T-helper 1 cell treated with Interleukin-12 subunit alpha and Interleukin-12 subunit beta and Interleukin-4 antibody, amounts not matched to agents 30 μg/mL and 1 μg/mL, for 36 hours (primary cell): ENCODE data around the gene S100A12.
"Not testable (repeated sequence)": the region's sequence is repeated elsewhere in the genome, so short reads cannot be mapped to it uniquely, and the experiment has no call there.

Experiments used
- H3K27ac Mint-ChIP-seq: one replicate; pipeline ENCODE4 v1.8.0; 2021; ENCODE audit warnings: mild to moderate bottlenecking, mixed read lengths
- H3K27me3 Mint-ChIP-seq: one replicate; pipeline ENCODE4 v1.8.0; 2021; ENCODE audit warnings: low read depth, mixed read lengths
- H3K36me3 Mint-ChIP-seq: one replicate; pipeline ENCODE4 v1.8.0; 2021; ENCODE audit warnings: low read depth, mixed read lengths
- H3K4me1 Mint-ChIP-seq: one replicate; pipeline ENCODE4 v1.8.0; 2021; ENCODE audit warnings: low read depth, mixed read lengths
- H3K4me3 Mint-ChIP-seq: one replicate; pipeline ENCODE4 v1.8.0; 2021; ENCODE audit warnings: mild to moderate bottlenecking, moderate library complexity, mixed read lengths
- H3K9me3 Mint-ChIP-seq: one replicate; pipeline ENCODE4 v1.8.0; 2021; ENCODE audit warnings: mixed read lengths

The S100A12 gene

GRCh38 chr1:153375511-153375910, at the start of gene S100A12:
Gene S100A12, minus strand, starts transcription at chr1:153375621. Its CDS starts 1,029 bp downstream, at chr1:153374592.
- H3K27me3 Mint-ChIP-seq = peaks cover 35% of the 10 kb centered on the region

GRCh38 chr1:153422450-153423068, 47.1 kb upstream of the S100A12 start:
- Mint-ChIP-seq H3K36me3 (no peaks in the 10 kb centered on the region), H3K4me1 (no peaks in the 10 kb centered on the region), H3K9me3 (no peaks in the 10 kb centered on the region), H3K4me3 (no peak overlapping the region), H3K27ac (no peak overlapping the region), H3K27me3 (peaks cover 24% of the 10 kb centered on the region)

More at GRCh38 chr1:153375511-153375910, at the start of gene S100A12:
- Mint-ChIP-seq H3K36me3 (no peaks in the 10 kb centered on the region), H3K4me1 (no peaks in the 10 kb centered on the region), H3K4me3 (no peak within 1 kb of the TSS), H3K9me3 (no peaks in the 10 kb centered on the region), H3K27ac (no peak within 1 kb of the TSS)

- Mint-ChIP-seq H3K27ac (no peak overlapping the region), H3K4me3 (no peak overlapping the region), H3K9me3 (no peaks in the 10 kb centered on the region)
Measured at GRCh38 chr1:153420306-153420705, 44.9 kb upstream of the S100A12 start.

GRCh38 chr1:153419436-153419793, 44.0 kb upstream of the S100A12 start:
- not testable (repeated sequence) for H3K36me3 Mint-ChIP-seq, H3K4me3 Mint-ChIP-seq, H3K4me1 Mint-ChIP-seq, H3K9me3 Mint-ChIP-seq, H3K27ac Mint-ChIP-seq
- H3K27me3 Mint-ChIP-seq = peaks cover 16% of the 10 kb centered on the region

More at GRCh38 chr1:153420306-153420705, 44.9 kb upstream of the S100A12 start:
- Mint-ChIP-seq H3K27me3 (peaks cover 24% of the 10 kb centered on the region), H3K36me3 (no peaks in the 10 kb centered on the region), H3K4me1 (no peaks in the 10 kb centered on the region)

GRCh38 chr1:153418758-153419435, 43.5 kb upstream of the S100A12 start:
- H3K4me3 Mint-ChIP-seq, H3K9me3 Mint-ChIP-seq, H3K27ac Mint-ChIP-seq, H3K4me1 Mint-ChIP-seq, H3K36me3 Mint-ChIP-seq: not testable (repeated sequence)
- H3K27me3 Mint-ChIP-seq = peaks cover 14% of the 10 kb centered on the region

- Mint-ChIP-seq H3K27ac (no peak overlapping the region), H3K27me3 (peaks cover 14% of the 10 kb centered on the region), H3K9me3 (no peaks in the 10 kb centered on the region), H3K4me1 (no peaks in the 10 kb centered on the region), H3K4me3 (no peak overlapping the region), H3K36me3 (no peaks in the 10 kb centered on the region)
Measured at GRCh38 chr1:153417136-153417888, 41.9 kb upstream of the S100A12 start.

- Mint-ChIP-seq H3K9me3 (no peaks in the 10 kb centered on the region), H3K27ac (no peak within 1 kb of the TSS), H3K36me3 (no peaks in the 10 kb centered on the region)
Measured at GRCh38 chr1:153415850-153416570, 40.6 kb upstream of the S100A12 start, which contains the start of gene S100A7A. Gene S100A7A, plus strand, starts transcription at chr1:153416520. Its CDS starts 1,563 bp downstream, at chr1:153418083.

GRCh38 chr1:153413961-153414360, 38.5 kb upstream of the S100A12 start:
- not testable (repeated sequence) for H3K9me3 Mint-ChIP-seq, H3K27ac Mint-ChIP-seq, H3K4me1 Mint-ChIP-seq, H3K4me3 Mint-ChIP-seq, H3K36me3 Mint-ChIP-seq
- H3K27me3 Mint-ChIP-seq = peaks cover 13% of the 10 kb centered on the region

More at GRCh38 chr1:153415850-153416570, 40.6 kb upstream of the S100A12 start, which contains the start of gene S100A7A:
- peaks cover 12% of the 10 kb centered on the region for H3K27me3 Mint-ChIP-seq
- H3K4me3 Mint-ChIP-seq = no peak within 1 kb of the TSS
- H3K4me1 Mint-ChIP-seq = no peaks in the 10 kb centered on the region

- H3K9me3 Mint-ChIP-seq, H3K27ac Mint-ChIP-seq, H3K4me3 Mint-ChIP-seq, H3K36me3 Mint-ChIP-seq, H3K4me1 Mint-ChIP-seq: not testable (repeated sequence)
- H3K27me3 Mint-ChIP-seq = peaks cover 31% of the 10 kb centered on the region
Measured at GRCh38 chr1:153407274-153407673, 31.9 kb upstream of the S100A12 start.

GRCh38 chr1:153405825-153406599, 30.6 kb upstream of the S100A12 start:
- H3K36me3 Mint-ChIP-seq, H3K4me1 Mint-ChIP-seq, H3K27ac Mint-ChIP-seq, H3K4me3 Mint-ChIP-seq, H3K9me3 Mint-ChIP-seq: not testable (repeated sequence)
- peaks cover 37% of the 10 kb centered on the region for H3K27me3 Mint-ChIP-seq

GRCh38 chr1:153404768-153405167, 29.3 kb upstream of the S100A12 start:
- peaks cover 32% of the 10 kb centered on the region for H3K27me3 Mint-ChIP-seq
- peaks cover 3% of the 10 kb centered on the region for H3K4me1 Mint-ChIP-seq
- no peak overlapping the region for H3K27ac Mint-ChIP-seq
- no peaks in the 10 kb centered on the region for H3K36me3 Mint-ChIP-seq
- no peak overlapping the region for H3K4me3 Mint-ChIP-seq
- H3K9me3 Mint-ChIP-seq = no peaks in the 10 kb centered on the region

- no peaks in the 10 kb centered on the region for H3K36me3 Mint-ChIP-seq
- no peak overlapping the region for H3K4me3 Mint-ChIP-seq
- no peak overlapping the region for H3K27ac Mint-ChIP-seq
- peaks cover 3% of the 10 kb centered on the region for H3K4me1 Mint-ChIP-seq
- peaks cover 28% of the 10 kb centered on the region for H3K27me3 Mint-ChIP-seq
- H3K9me3 Mint-ChIP-seq = no peaks in the 10 kb centered on the region
Measured at GRCh38 chr1:153404086-153404635, 28.7 kb upstream of the S100A12 start.

GRCh38 chr1:153403421-153404085, 28.1 kb upstream of the S100A12 start:
- Mint-ChIP-seq H3K36me3 (no peaks in the 10 kb centered on the region), H3K27ac (no peak overlapping the region), H3K9me3 (no peaks in the 10 kb centered on the region), H3K27me3 (peaks cover 32% of the 10 kb centered on the region), H3K4me3 (no peak overlapping the region), H3K4me1 (peaks cover 3% of the 10 kb centered on the region)
